Stimulated activated CD4-positive, alpha-beta T cell treated with anti-CD3 and anti-CD28 coated beads, Interleukin-2, amount 100 ng/mL, for 24 hours (primary cell): ENCODE measurements around the gene NODAL.
"Not testable (repeated sequence)": the region's sequence is repeated elsewhere in the genome, so short reads cannot be mapped to it uniquely, and the experiment has no call there.

Source experiments
- DNase-seq, 2 donors: peaks; one replicate each; pipeline ENCODE4 v3.0.0-alpha.2; 2020

NODAL gene

GRCh38 chr10:70441161-70441894 lies at the start of gene NODAL:
NODAL (minus strand) TSS chr10:70441681; CDS start chr10:70441667, 14 bp downstream.
- peak in 1 of 2 donors; percentile 15 for DNase-seq

- no peak for DNase-seq
These were observed 48.7 kb upstream of the NODAL start for GRCh38 chr10:70490142-70490541.

- no peak for DNase-seq
These were observed 46.3 kb upstream of the NODAL start for GRCh38 chr10:70487824-70488223.

GRCh38 chr10:70483872-70484271 lies 42.4 kb upstream of the NODAL start:
- DNase-seq = not testable (repeated sequence)

GRCh38 chr10:70482982-70483760 lies 41.7 kb upstream of the NODAL start:
- DNase-seq = no peak

- DNase-seq = no peak
These were observed 40.5 kb upstream of the NODAL start for GRCh38 chr10:70481831-70482530.

- DNase-seq = no peak
These were observed 39.6 kb upstream of the NODAL start for GRCh38 chr10:70481105-70481504.

GRCh38 chr10:70480239-70480861 lies 38.9 kb upstream of the NODAL start:
- DNase-seq = peak in 1 of 2 donors; percentile 20

- no peak for DNase-seq
These were observed 38.3 kb upstream of the NODAL start for GRCh38 chr10:70479626-70480238.

- DNase-seq = peak in 1 of 2 donors; percentile 10
These were observed 37.7 kb upstream of the NODAL start for GRCh38 chr10:70479165-70479581.

- DNase-seq = peak; percentile 50 to 67
These were observed 37.0 kb upstream of the NODAL start, which contains the start of gene PALD1 for GRCh38 chr10:70478191-70479164. PALD1 (plus strand) TSS chr10:70478767; CDS start chr10:70525952, 47,185 bp downstream.

- DNase-seq = peak; percentile 74
These were observed 36.2 kb upstream of the NODAL start for GRCh38 chr10:70477661-70478162.

GRCh38 chr10:70476249-70477035 lies 35.0 kb upstream of the NODAL start:
- peak in 1 of 2 donors; percentile 14 for DNase-seq

- DNase-seq = no peak
These were observed 34.2 kb upstream of the NODAL start for GRCh38 chr10:70475661-70476060.

GRCh38 chr10:70474780-70475179 lies 33.3 kb upstream of the NODAL start:
- DNase-seq = no peak

GRCh38 chr10:70472799-70473454 lies 31.4 kb upstream of the NODAL start:
- DNase-seq = no peak

- DNase-seq = no peak
These were observed 25.5 kb upstream of the NODAL start for GRCh38 chr10:70466951-70467350.

GRCh38 chr10:70465832-70466231 lies 24.4 kb upstream of the NODAL start:
- DNase-seq = no peak

GRCh38 chr10:70465278-70465677 lies 23.8 kb upstream of the NODAL start:
- no peak for DNase-seq
